Measurements from ENCODE around the gene UNC93B1. TPM values are rescaled to one million over a fixed set of nuclear protein-coding genes. Genes with fewer than 3 reads are reported as not detected.

Gene UNC93B1
- total RNA-seq, 1 donor from 2014 or later = 13.0 TPM

DNA sequence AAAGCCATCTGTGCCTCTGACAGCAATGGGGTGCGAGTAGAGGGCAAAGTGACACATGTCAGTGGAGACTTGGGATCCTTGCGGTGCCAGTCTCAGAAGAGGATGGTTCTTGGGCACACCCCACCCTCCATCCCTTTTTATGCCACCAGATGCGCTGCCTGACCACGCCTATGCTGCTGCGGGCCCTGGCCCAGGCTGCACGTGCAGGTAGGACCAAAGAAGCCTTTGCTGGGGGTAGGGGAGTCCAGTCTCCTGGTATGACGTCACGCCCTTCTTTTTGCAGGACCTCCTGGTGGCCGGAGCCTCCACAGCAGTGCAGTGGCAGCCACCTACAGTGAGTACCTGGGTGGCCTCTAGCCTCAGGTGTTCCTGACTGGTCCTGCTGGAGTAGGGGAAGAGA, 28.1 kb upstream of the UNC93B1 start:
- DNase-seq (ENCODE audit: extremely low spot score, unreplicated experiment) = no peak
- Mint-ChIP-seq H3K4me1 (ENCODE audit: unreplicated experiment) (peaks cover 21% of the 10 kb centered on the region), H3K36me3 (peaks cover 4% of the 10 kb centered on the region), H3K4me3 (peak overlapping the region; percentile 99), H3K27ac (peak overlapping the region; percentile 96), H3K27me3 (no peaks in the 10 kb centered on the region), H3K9me3 (no peaks in the 10 kb centered on the region)
- TF ChIP-seq, protein P1, sequence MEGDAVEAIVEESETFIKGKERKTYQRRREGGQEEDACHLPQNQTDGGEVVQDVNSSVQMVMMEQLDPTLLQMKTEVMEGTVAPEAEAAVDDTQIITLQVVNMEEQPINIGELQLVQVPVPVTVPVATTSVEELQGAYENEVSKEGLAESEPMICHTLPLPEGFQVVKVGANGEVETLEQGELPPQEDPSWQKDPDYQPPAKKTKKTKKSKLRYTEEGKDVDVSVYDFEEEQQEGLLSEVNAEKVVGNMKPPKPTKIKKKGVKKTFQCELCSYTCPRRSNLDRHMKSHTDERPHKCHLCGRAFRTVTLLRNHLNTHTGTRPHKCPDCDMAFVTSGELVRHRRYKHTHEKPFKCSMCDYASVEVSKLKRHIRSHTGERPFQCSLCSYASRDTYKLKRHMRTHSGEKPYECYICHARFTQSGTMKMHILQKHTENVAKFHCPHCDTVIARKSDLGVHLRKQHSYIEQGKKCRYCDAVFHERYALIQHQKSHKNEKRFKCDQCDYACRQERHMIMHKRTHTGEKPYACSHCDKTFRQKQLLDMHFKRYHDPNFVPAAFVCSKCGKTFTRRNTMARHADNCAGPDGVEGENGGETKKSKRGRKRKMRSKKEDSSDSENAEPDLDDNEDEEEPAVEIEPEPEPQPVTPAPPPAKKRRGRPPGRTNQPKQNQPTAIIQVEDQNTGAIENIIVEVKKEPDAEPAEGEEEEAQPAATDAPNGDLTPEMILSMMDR (conservative IDR thresholded peaks at IDR 0.05) = no peak

GRCh38 chr11:68031144-68031464, 27.2 kb upstream of the UNC93B1 start:
- Mint-ChIP-seq H3K36me3 (peaks cover 7% of the 10 kb centered on the region), H3K27me3 (no peaks in the 10 kb centered on the region), H3K4me1 (ENCODE audit: unreplicated experiment) (peaks cover 21% of the 10 kb centered on the region), H3K27ac (peak overlapping the region; percentile 96), H3K4me3 (peak overlapping the region; percentile 99), H3K9me3 (no peaks in the 10 kb centered on the region)
- TF ChIP-seq, protein P1 (conservative IDR thresholded peaks at IDR 0.05) = no peak
- no peak for DNase-seq (ENCODE audit: extremely low spot score, unreplicated experiment)

- Mint-ChIP-seq H3K27me3 (no peaks in the 10 kb centered on the region), H3K4me3 (peak within 1 kb of the TSS; percentile 99), H3K36me3 (peaks cover 10% of the 10 kb centered on the region), H3K4me1 (ENCODE audit: unreplicated experiment) (peaks cover 21% of the 10 kb centered on the region), H3K27ac (peak within 1 kb of the TSS; percentile 96), H3K9me3 (no peaks in the 10 kb centered on the region)
- peak; percentile 92 for DNase-seq (ENCODE audit: extremely low spot score, unreplicated experiment)
- TF ChIP-seq, protein P1 (conservative IDR thresholded peaks at IDR 0.05) = no peak
Observed at GRCh38 chr11:68030318-68031143, 26.6 kb upstream of the UNC93B1 start, which contains the start of gene NDUFS8. Gene NDUFS8, plus strand, starts transcription at chr11:68030681. Its CDS starts 1,471 bp downstream, at chr11:68032152.

DNA sequence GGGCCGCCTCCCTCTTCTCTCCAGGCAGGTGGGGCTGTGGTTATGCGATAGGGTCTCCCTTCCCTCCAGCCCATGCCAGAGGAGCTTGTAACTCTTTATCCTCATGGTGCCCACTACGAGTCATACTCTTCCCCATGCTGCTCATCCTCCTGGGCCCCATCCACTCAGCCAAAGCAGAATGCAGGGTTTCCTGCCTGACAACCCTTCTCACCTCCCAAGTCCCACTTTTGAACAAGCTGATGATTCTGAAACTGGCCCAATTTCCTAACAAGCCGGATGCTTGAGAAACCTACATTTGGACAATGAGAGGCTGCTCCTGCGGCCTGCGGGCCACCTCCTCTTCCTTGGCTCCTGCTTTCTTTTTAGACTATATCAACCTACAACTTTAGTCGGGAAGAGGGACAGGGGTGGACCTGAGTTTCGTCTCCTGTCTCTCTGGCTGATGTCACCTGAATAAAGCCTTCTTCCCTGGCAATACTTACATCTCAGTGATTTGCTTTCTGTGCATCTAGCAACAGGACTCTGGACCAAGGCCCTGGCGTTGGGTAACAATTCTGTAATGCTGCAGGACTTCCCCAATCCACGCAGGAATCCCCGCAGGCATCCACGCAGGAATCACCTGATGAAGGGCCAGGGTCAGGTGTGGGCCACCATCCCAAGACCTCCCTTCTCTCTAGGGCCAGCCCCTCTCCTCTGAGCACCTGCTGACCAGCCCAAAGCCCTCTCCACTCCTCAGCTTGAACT, 25.1 kb upstream of the UNC93B1 start:
- Mint-ChIP-seq H3K27me3 (no peaks in the 10 kb centered on the region), H3K36me3 (peaks cover 18% of the 10 kb centered on the region), H3K4me1 (ENCODE audit: unreplicated experiment) (peaks cover 21% of the 10 kb centered on the region), H3K9me3 (peaks cover 5% of the 10 kb centered on the region), H3K27ac (peak overlapping the region; percentile 65), H3K4me3 (peak overlapping the region; percentile 99)
- TF ChIP-seq, protein P1 (conservative IDR thresholded peaks at IDR 0.05) = no peak
- DNase-seq (ENCODE audit: extremely low spot score, unreplicated experiment) = no peak

- Mint-ChIP-seq H3K27ac (no peak overlapping the region), H3K4me3 (no peak overlapping the region), H3K27me3 (no peaks in the 10 kb centered on the region), H3K36me3 (peaks cover 18% of the 10 kb centered on the region), H3K4me1 (ENCODE audit: unreplicated experiment) (peaks cover 21% of the 10 kb centered on the region), H3K9me3 (peaks cover 5% of the 10 kb centered on the region)
- no peak for DNase-seq (ENCODE audit: extremely low spot score, unreplicated experiment)
- TF ChIP-seq, protein P1 (conservative IDR thresholded peaks at IDR 0.05) = no peak
Observed at GRCh38 chr11:68027667-68028066, 23.8 kb upstream of the UNC93B1 start.
